K562 (cell line): ENCODE data around the gene TGOLN2. TPM values are rescaled to one million over a fixed set of nuclear protein-coding genes. Genes with fewer than 3 reads are reported as not detected.

Source experiments
- ATAC-seq: fragments of 200-7000 bp; cut with Tn5 transposase; 3 replicates; pipeline ENCODE4 v1.9.1; 2020; ENCODE audit warnings: moderate library complexity
- BruUV-seq: library from RNA; stranded (reverse); fragments of 400-500 nt; replicated peaks from 2 replicates; lab custom pipeline; 2021; lab: Mats Ljungman, UMichigan
- CTCF ChIA-PET: fragments of 300-600 bp; formaldehyde crosslinking; extraction: SDS; loops from one replicate; lab custom pipeline; 2021; ENCODE audit warnings: low intra/inter-chr PET ratio; lab: Yijun Ruan, JAX
- POLR2A ChIA-PET: fragments of 300-600, 350-650 bp; sonication (Branson Sonifier 250); formaldehyde crosslinking; extraction: SDS; loops from one replicate; lab custom pipeline; 2021; ENCODE audit warnings: antibody characterized with exemption, inconsistent platforms; lab: Yijun Ruan, JAX
- DNase-seq, 4 experiments: peaks; one replicate each; pipeline versions ENCODE4 v3.0.0 to v3.0.0-alpha.2; 2011 to 2018; ENCODE audit warnings: low spot score in 3 of 4, mixed read lengths in 3 of 4; ENCODE audit errors: extremely low read depth in 1 of 4
- FAIRE-seq: peaks from 2 replicates; lab custom pipeline; 2011; peaks lifted over from hg19 to GRCh38; lab: Jason Lieb, UNC
- H2AFZ ChIP-seq: 2 replicates; pipeline ENCODE4 v1.6.0; 2011; ENCODE audit warnings: low read depth, low read length, control low read depth, inconsistent platforms
- H3K27ac ChIP-seq: fragments of 200-600 bp; 3 replicates; pipeline ENCODE4 v1.8.0; 2011; ENCODE audit warnings: low read depth, mild to moderate bottlenecking, control low read depth, inconsistent platforms, low read length, moderate library complexity, mixed read lengths; ENCODE audit errors: extremely low read depth
- H3K27me3 ChIP-seq, 2 experiments: fragments of 300-600 bp in 1 of 2; 2 replicates in 1 of 2; 3 replicates in 1 of 2; pipeline versions ENCODE4 v1.6.0 to v1.8.0; 2011; ENCODE audit warnings: inconsistent platforms in 2 of 2, low read length in 2 of 2, mild to moderate bottlenecking in 1 of 2, mixed read lengths in 1 of 2, moderate library complexity in 1 of 2; ENCODE audit not compliant: control insufficient read depth in 2 of 2, insufficient read depth in 2 of 2
- H3K36me3 ChIP-seq: fragments of 300-600 bp; 3 replicates; pipeline ENCODE4 v1.8.0; 2011; ENCODE audit warnings: mild to moderate bottlenecking, low read length, inconsistent platforms; ENCODE audit not compliant: control insufficient read depth, insufficient read depth
- H3K4me1 ChIP-seq, 2 experiments: fragments of 200-600 bp in 1 of 2; replicated peaks in 1 of 2; 2 replicates in 1 of 2; 3 replicates in 1 of 2; pipeline versions ENCODE4 v1.5.1 to v1.8.0; 2011; ENCODE audit warnings: inconsistent platforms in 2 of 2, low read length in 2 of 2, mild to moderate bottlenecking in 1 of 2, mixed read lengths in 1 of 2, moderate library complexity in 1 of 2; ENCODE audit not compliant: control insufficient read depth in 2 of 2, insufficient read depth in 2 of 2
- H3K4me2 ChIP-seq: 2 replicates; pipeline ENCODE4 v1.6.1; 2011; ENCODE audit warnings: low read length, control low read depth, inconsistent platforms, mixed read lengths; ENCODE audit not compliant: insufficient read depth
- H3K4me3 ChIP-seq: fragments of 200-600 bp; sonication (generic), shearing (Covaris generic); 2 replicates; pipeline ENCODE4 v1.5.1; 2016; ENCODE audit warnings: control low read depth, inconsistent platforms
- H3K79me2 ChIP-seq: fragments of 200-600 bp; 3 replicates; pipeline ENCODE4 v1.8.0; 2011; ENCODE audit warnings: low read length, inconsistent platforms; ENCODE audit not compliant: control insufficient read depth, insufficient read depth
- H3K9ac ChIP-seq, 2 experiments: 2 replicates each; pipeline versions ENCODE4 v1.6.0 to v1.6.1; 2011; ENCODE audit warnings: low read depth in 2 of 2, low read length in 2 of 2, control low read depth in 1 of 2, inconsistent platforms in 1 of 2, mild to moderate bottlenecking in 1 of 2, mixed read lengths in 1 of 2; ENCODE audit not compliant: insufficient read depth in 1 of 2
- H3K9me1 ChIP-seq: one replicate; pipeline ENCODE4 v1.6.0; 2011; ENCODE audit warnings: inconsistent platforms, mild to moderate bottlenecking, low read length, moderate library complexity; ENCODE audit not compliant: control insufficient read depth, insufficient read depth
- H3K9me3 ChIP-seq: replicated peaks from 2 replicates; pipeline ENCODE4 v1.5.1; 2011; ENCODE audit warnings: low read depth, low read length, inconsistent platforms; ENCODE audit not compliant: control insufficient read depth, insufficient read depth
- H4K20me1 ChIP-seq: replicated peaks from 2 replicates; pipeline ENCODE4 v1.6.1; 2011; ENCODE audit warnings: low read length, inconsistent platforms, mixed read lengths; ENCODE audit not compliant: control insufficient read depth, insufficient read depth
- DACH1 ChIP-seq: fragments of 450-650 bp; IDR thresholded peaks from 2 replicates; pipeline ENCODE4 v1.6.1; 2018; ENCODE audit not compliant: partially characterized antibody
- HDAC8 ChIP-seq: fragments of 450-650 bp; IDR thresholded peaks from 2 replicates; pipeline ENCODE4 v1.6.1; 2016; ENCODE audit warnings: mild to moderate bottlenecking, missing genetic modification characterization, moderate library complexity, missing compliant biosample characterization
- HEY1 ChIP-seq: fragments of 250-450 bp; sonication (Bioruptor Pico); IDR thresholded peaks from 2 replicates; pipeline ENCODE4 v1.5.0; 2020; ENCODE audit warnings: mild to moderate bottlenecking, moderate library complexity, borderline replicate concordance
- KAT8 ChIP-seq: fragments of 450-650 bp; IDR thresholded peaks from 2 replicates; pipeline ENCODE4 v1.6.1; 2016; ENCODE audit warnings: low read depth, mild to moderate bottlenecking
- RFX5 ChIP-seq: IDR thresholded peaks from 2 replicates; pipeline ENCODE4 v1.6.1; 2011; ENCODE audit warnings: low read depth, mild to moderate bottlenecking, improper control_type of control experiment, low read length
- SIX5 ChIP-seq, 2 experiments: IDR thresholded peaks; 2 replicates each; pipeline ENCODE4 v1.6.1; 2011; ENCODE audit warnings: low read length in 2 of 2, borderline replicate concordance in 1 of 2, low read depth in 1 of 2, mild to moderate bottlenecking in 1 of 2, moderate library complexity in 1 of 2; ENCODE audit not compliant: insufficient read depth in 1 of 2
- ZBED1 ChIP-seq: IDR thresholded peaks from 2 replicates; pipeline ENCODE4 v1.6.1; 2014
- ZNF184 ChIP-seq: sonication (generic); formaldehyde crosslinking; IDR thresholded peaks from 2 replicates; pipeline ENCODE4 v1.5.0; 2020; ENCODE audit warnings: missing genetic modification reagents
- ZNF3 ChIP-seq: fragments of 250-450 bp; sonication (Bioruptor Pico); IDR thresholded peaks from 2 replicates; pipeline ENCODE4 v1.5.0; 2021; ENCODE audit warnings: mild to moderate bottlenecking, moderate library complexity
- ZNF778 ChIP-seq: fragments of 450-650 bp; formaldehyde crosslinking; IDR thresholded peaks from 2 replicates; pipeline ENCODE4 v1.4.0; 2020; ENCODE audit warnings: mild to moderate bottlenecking, moderate library complexity
- WGBS: fragments of 100-300 bp; shearing (Covaris generic); methylation state at CpG from one replicate; pipeline ENCODE4 v1.1.6; 2016; ENCODE audit warnings: low coverage, mixed read lengths; ENCODE audit not compliant: insufficient coverage; ENCODE audit errors: missing lambda C conversion rate; 5-methylcytosine and 5-hydroxymethylcytosine counted together
- in situ Hi-C: fragments of 300-500 bp; cut with MboI; formaldehyde crosslinking; loops from 4 replicates; pipeline ENCODE4 v1.15.0; 2018; ENCODE audit warnings: inconsistent platforms, mixed read lengths
- intact Hi-C: fragments of 100-400 bp; cut with micrococcal nuclease; formaldehyde crosslinking; loops from 2 replicates; pipeline ENCODE4 v1.14.2; 2022
- polyA plus RNA-seq, 8 experiments: library from polyadenylated mRNA; depleted of rRNA in 4 of 8; stranded (reverse) in 5 of 8; unstranded in 3 of 8; fragments of >200 nt; fragmentation: Nextera tagmentation in 2 of 8; fragmentation: Illumina TruSeq in 1 of 8; extraction: Ambion mirVana in 2 of 8; extraction: Trizol in 1 of 8; gene quantifications; 2 replicates each; pipeline versions ENCODE4 v1.2.1 to v1.2.3, GENCODE V29; 2011 to 2014; ENCODE audit warnings: inconsistent platforms in 1 of 8, missing spikeins in 1 of 8
- total RNA-seq, 7 experiments: library from RNA; depleted of rRNA in 6 of 7; stranded (reverse); fragments of >200 nt in 6 of 7; fragmentation: Illumina TruSeq in 2 of 7; extraction: Trizol in 2 of 7; gene quantifications; 2 replicates each; pipeline versions ENCODE4 v1.2.1 to v1.2.3, GENCODE V29; 2011 to 2021; ENCODE audit warnings: low replicate concordance in 1 of 7

The TGOLN2 gene
- total and polyA plus RNA-seq, 9 of the 15 experiments (the other 6 are each of a cell fraction or from before 2014, with no cell fraction given) = 13.0 to 66.5 (median 35.9) TPM

DNA sequence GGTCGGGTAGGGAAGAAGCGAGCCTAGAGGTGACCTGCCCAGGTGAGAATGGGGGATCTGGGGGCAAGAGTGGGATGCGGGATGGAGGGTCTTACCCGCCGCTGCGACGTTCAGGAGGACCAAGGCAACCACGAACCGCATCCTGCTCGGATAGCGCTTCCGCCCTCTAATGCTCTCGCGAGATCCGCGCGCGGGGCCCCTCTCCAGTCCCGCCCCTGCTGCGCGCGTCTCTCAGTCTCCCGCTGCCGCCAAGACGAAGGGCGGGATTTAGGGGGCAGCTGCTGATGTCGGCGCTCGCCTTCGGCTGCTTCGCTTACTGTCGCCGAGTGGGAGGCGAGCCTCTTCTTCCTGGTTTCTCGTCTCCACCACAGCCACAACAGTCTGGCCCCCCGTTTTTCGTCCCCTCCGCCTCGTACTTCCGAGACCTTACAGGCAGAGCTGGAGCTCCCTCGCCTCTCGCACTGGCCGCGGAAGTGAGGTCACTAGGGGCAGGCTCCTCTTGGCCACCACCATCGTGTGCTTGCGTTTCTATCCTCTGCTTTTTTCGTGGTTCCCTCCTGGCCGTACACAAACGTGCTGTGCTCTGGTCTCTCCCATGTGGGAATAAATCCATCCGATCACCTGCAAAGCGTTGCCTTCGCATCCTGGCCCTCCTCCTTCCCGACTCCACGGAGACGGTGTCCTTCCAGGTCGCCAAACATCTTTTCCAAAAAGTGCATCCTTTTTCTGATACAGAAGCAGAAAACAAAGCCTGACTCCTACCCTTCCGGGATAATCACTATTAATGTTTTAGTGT is at the start of gene TGOLN2 (continued):
- no peak for TF ChIP-seq ZNF184 (CRISPR knock-in tag)
- TF ChIP-seq ZBED1 = peak; percentile 48; the same call in 1 of the 2 replicates
- TF ChIP-seq HEY1 (CRISPR knock-in tag) = no peak

DNA sequence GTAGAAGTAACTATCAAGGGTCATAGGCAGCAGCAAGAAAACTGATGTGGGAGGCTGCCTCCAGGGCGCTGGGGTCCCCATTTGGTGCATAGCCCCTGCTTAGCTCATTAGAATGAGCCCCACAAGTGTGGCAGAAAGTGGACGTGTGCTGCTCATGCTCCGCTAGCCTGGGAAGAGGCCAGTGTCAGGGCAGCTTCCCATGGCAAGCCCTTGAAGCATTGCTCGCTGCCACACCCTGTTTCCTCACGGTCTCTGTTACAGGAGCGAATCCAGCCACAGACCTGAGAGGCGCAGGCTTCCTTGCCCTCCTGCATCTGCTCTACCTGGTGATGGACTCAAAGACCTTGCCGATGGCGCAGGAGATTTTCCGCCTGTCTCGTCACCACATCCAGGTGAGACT is 49.3 kb upstream of the TGOLN2 start:
- no peaks in the 10 kb centered on the region for H3K9me1 ChIP-seq
- in situ Hi-C loops (no loop called here), intact Hi-C loops (no loop called here)
- no peak overlapping the region for H3K27ac ChIP-seq
- no peak overlapping the region for H3K4me2 ChIP-seq
- no peaks in the 10 kb centered on the region for H4K20me1 ChIP-seq
- H3K9ac ChIP-seq = no peak overlapping the region
- H3K27me3 ChIP-seq = no peaks in the 10 kb centered on the region
- no peak for ATAC-seq
- peaks cover 7% of the 10 kb centered on the region; the same call in 1 of the 3 replicates for H3K36me3 ChIP-seq
- no peaks in the 10 kb centered on the region for H3K4me1 ChIP-seq
- peaks cover 2% of the 10 kb centered on the region; the same call in 1 of the 2 replicates for H3K9me3 ChIP-seq
- H2AFZ ChIP-seq = no peak overlapping the region
- no peak for FAIRE-seq
- DNase-seq = no peak
- WGBS = 81% methylated on average over 11 of the region's 11 CpGs
- BruUV-seq = no TSS peak
- ChIA-PET CTCF (no interaction called here), POLR2A (interaction anchor here (0.6 to 1.1 kb wide), 2 partner anchors 43 to 163 kb away, joined by 3 to 4 read pairs; no protein-coding TSS in a partner anchor)
- no peak overlapping the region for H3K4me3 ChIP-seq
- H3K79me2 ChIP-seq = no peaks in the 10 kb centered on the region
- TF ChIP-seq RFX5 (no peak), SIX5 (IDR thresholded peaks at IDR 0.05; ENCODE audit: borderline replicate concordance in 1 of 2, insufficient read depth in 1 of 2, low read depth in 1 of 2, low read length in 2 of 2) (no peak), ZNF778 (CRISPR knock-in tag) (no peak), HDAC8 (tag) (no peak), DACH1 (no peak), KAT8 (no peak), ZNF3 (no peak)
